GM06990 (cell line): ENCODE measurements around the gene NT5DC3.

Experiments used
- DNase-seq: peaks from one replicate; pipeline ENCODE4 v3.0.0-alpha.2; 2011; ENCODE audit not compliant: insufficient read length; ENCODE audit errors: extremely low read depth
- H3K27me3 ChIP-seq: replicated peaks from 2 replicates; pipeline ENCODE4 v1.6.0; 2011; ENCODE audit warnings: low read length; ENCODE audit not compliant: control insufficient read depth, insufficient read depth
- H3K36me3 ChIP-seq: 2 replicates; pipeline ENCODE4 v1.5.1; 2011; ENCODE audit warnings: low read length; ENCODE audit not compliant: control insufficient read depth, insufficient read depth
- H3K4me3 ChIP-seq: replicated peaks from 2 replicates; pipeline ENCODE4 v1.5.1; 2011; ENCODE audit warnings: low read depth, mild to moderate bottlenecking, control low read depth, low read length
- CTCF ChIP-seq: IDR thresholded peaks from 2 replicates; pipeline ENCODE4 v1.5.1; 2011; ENCODE audit warnings: low read length, control low read depth, mild to moderate bottlenecking, inconsistent platforms; ENCODE audit not compliant: insufficient read depth, poor library complexity, severe bottlenecking

The NT5DC3 gene

GRCh38 chr12:103734863-103735262 lies 106.2 kb downstream of the NT5DC3 start:
- H3K36me3 ChIP-seq, result no peaks in the 10 kb centered on the region
- no peaks in the 10 kb centered on the region; the same call in 1 of the 2 replicates for H3K27me3 ChIP-seq
- no peak overlapping the region for H3K4me3 ChIP-seq
- no peak for DNase-seq
- no peak for TF ChIP-seq CTCF

GRCh38 chr12:103731539-103731938 lies 109.5 kb downstream of the NT5DC3 start:
- Histone ChIP-seq H3K4me3 (no peak overlapping the region), H3K27me3 (no peaks in the 10 kb centered on the region; the same call in 1 of the 2 replicates), H3K36me3 (no peaks in the 10 kb centered on the region)
- no peak for TF ChIP-seq CTCF
- no peak for DNase-seq

GRCh38 chr12:103729499-103729898 lies 111.5 kb downstream of the NT5DC3 start:
- H3K27me3 ChIP-seq, result no peaks in the 10 kb centered on the region; the same call in 1 of the 2 replicates
- TF ChIP-seq CTCF, result no peak

GRCh38 chr12:103728323-103728722 lies 112.7 kb downstream of the NT5DC3 start:
- no peak for DNase-seq
- Histone ChIP-seq H3K4me3 (no peak overlapping the region), H3K36me3 (no peaks in the 10 kb centered on the region), H3K27me3 (no peaks in the 10 kb centered on the region; the same call in 1 of the 2 replicates)
- TF ChIP-seq CTCF, result no peak

More at GRCh38 chr12:103729499-103729898, 111.5 kb downstream of the NT5DC3 start:
- no peaks in the 10 kb centered on the region for H3K36me3 ChIP-seq
- no peak for DNase-seq
- H3K4me3 ChIP-seq, result no peak overlapping the region

- no peak for TF ChIP-seq CTCF
- DNase-seq, result no peak
- Histone ChIP-seq H3K4me3 (no peak overlapping the region), H3K27me3 (no peaks in the 10 kb centered on the region), H3K36me3 (no peaks in the 10 kb centered on the region)
Observed at GRCh38 chr12:103727638-103728037, 113.4 kb downstream of the NT5DC3 start.

GRCh38 chr12:103725398-103725797 lies 115.6 kb downstream of the NT5DC3 start:
- no peak for TF ChIP-seq CTCF
- no peaks in the 10 kb centered on the region for H3K36me3 ChIP-seq
- no peaks in the 10 kb centered on the region for H3K27me3 ChIP-seq
- DNase-seq, result no peak
- no peak overlapping the region for H3K4me3 ChIP-seq
